M059J (cell line): ENCODE results near the gene TNPO3. TPM values are rescaled to one million over a fixed set of nuclear protein-coding genes. Genes with fewer than 3 reads are reported as not detected.
A peak's percentile ranks its signal among the peaks of the same experiment; 100 is the strongest.

Source experiments
- DNase-seq: peaks from one replicate; pipeline ENCODE4 v3.0.0-alpha.2; 2012; ENCODE audit warnings: low read depth
- total RNA-seq: library from RNA; depleted of rRNA; stranded (reverse); fragments of >200 nt; shearing (Covaris generic); gene quantifications from 2 replicates; pipeline ENCODE4 v1.2.3, GENCODE V29; 2014

TNPO3 gene
- total RNA-seq, 1 experiment from 2014 or later: 70.7 TPM

GRCh38 chr7:128939075-128939860, 115.6 kb downstream of the TNPO3 start:
- DNase-seq: no peak

DNA sequence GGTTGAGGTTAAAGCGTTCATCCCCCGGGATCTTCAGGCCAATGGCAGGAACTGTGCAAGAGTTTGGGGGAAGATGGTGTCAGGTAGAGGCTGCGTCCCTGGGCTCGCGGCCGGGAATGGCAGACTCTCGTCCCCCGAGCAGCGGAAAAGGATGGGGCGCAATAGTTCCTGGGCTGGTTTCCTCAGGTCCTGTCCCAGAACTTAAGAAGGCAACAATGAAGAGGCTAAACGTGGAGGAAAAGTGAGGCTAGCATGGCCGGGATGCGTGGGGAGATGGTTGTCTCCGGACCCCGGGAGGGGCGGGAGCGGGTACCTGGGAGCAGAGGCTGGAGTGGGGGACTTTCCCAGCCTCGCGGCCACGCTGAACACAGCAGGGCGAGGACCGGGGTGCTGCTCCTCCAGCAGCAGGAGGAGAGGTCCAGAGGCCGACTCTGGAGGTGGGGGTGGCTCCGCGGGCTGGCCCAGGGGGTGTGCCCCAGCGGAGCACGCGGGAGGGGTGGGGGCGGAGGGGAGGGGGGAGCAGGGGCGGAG, 116.3 kb downstream of the TNPO3 start:
- peak; percentile 12 for DNase-seq

DNA sequence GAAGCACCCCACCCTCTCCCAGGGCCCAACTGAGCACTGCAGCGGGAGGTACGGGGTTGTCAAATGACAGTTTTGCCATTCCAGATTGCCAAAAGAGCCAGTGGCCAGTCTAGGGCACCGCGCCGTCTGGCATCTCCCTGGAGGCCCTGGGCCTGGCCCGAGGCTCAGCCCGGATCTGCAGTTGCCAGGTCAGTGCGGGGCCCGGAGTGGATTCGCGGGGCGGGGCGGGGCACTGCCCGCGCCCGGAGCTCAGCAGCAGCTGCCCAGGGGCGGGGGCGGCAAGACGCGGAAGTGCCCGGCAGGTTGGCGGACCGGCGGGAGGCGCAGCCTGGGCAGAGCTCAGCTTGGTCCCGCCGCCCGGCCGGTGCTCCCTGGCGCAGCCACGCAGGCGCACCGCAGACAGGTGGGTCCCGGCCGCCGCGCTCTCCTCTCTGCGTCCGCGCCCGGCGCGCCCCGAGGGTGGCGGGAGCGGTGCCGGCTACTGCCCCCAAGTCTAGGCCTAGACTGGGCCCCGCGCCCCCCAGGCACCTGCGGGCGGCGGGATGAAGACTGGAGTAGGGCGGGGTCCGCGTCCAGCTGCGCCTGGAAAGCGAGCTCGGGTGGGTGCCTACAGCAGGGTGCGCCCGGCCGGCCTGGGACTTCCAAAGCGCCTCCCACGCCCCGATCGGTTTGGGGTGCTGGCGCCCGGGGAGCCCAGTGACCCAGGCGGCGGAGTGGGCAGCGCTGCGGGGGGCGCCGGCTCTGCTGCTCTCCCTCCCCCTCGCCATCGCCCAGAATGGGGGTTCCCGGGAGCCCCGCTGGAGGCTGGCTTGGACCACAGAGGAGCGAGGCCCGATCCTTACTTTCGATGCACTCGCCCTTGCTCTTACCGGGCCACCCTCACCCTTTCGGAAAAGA, 117.0 kb downstream of the TNPO3 start, which contains the start of gene IRF5:
IRF5 (plus strand) TSS at position 281 of the 897 bp plus-strand sequence. CDS start 4,155 bp downstream, outside the sequence.
- DNase-seq: peak; percentile 28

DNA sequence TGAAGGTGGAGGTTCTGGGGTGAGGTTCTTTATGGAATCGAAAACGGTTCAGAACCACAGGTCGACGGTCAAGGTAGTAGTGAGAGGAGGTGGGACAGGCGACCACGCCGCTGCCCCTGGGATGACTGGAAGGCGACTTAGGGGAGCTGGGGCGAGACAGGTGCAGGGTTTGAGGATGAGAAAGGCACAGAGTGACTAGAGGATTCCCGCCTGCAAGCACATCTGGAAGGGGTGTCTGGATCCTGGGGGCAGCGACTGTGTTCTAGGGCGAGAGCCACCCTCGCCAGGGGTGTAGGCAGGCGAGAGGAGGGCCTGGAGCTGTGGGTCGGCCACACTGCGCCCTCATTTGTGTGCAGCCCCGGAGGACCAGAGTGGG, 117.7 kb downstream of the TNPO3 start:
- no peak for DNase-seq

GRCh38 chr7:128936798-128937197, 118.1 kb downstream of the TNPO3 start:
- DNase-seq: no peak

- DNase-seq: no peak
These were observed 119.6 kb downstream of the TNPO3 start for GRCh38 chr7:128935342-128935730.

DNA sequence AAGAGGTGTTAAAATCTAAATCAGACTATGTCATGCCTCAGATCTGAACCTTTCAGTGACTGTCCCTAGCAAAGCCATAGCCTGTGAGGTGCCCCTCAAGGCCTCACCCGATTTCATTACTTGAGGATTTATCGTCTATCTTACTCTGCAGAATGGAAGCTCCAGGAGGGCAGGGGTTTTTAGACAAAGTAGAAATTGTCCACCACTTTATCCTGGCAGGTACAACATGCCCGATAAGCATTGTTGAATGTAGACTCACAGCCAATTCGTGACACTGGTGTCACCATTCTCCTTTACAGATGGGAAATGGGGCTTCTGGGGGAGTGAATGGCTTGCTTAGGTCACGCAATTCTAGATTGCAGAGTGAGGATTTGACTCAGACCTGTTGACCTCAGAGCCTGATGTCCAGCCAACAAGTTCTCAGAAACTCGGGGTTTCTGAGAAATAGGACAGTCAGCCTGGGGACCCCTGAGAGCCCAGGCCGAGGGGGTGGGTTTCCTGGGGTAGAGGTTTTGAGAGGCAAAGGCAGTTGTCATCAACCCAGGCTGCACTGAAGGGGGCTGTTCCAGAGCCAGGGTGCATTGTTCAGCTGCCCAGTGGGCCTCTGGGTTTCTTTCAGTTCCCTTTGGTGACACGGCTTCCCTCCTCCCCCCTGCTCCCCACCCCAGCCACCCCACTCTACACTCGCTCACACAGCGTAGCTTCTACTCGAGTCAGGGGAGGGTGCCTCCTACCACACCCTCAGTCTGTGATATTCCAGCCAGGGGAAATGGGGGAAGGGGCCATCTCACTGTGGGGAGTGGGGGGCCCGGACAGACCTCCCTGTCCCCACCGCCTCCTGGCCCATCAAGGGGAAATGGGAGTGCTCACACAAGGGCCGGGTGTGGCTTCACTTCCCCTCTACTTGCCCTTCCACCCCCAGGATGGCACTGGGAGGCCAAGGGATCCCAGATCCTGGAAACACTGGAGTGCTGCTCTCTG, 120.3 kb downstream of the TNPO3 start:
- DNase-seq: no peak

- DNase-seq: peak; percentile 27
These were observed 121.6 kb downstream of the TNPO3 start for GRCh38 chr7:128933180-128933891.

DNA sequence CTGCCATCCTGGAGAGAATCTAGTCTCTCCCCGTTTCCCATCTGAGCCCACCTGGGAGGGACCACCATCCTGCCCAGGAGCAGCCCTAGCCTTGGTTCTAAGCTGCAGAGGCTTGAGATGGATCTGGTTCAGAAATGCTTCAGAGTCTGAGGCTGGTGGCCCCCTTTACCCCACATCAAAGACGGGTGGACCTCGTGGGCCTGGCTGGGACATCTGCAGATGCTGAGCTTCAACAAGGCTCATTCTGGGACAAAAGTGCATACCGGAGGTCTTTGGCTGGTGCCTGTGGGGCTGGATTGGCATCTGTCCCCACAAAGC, 122.1 kb downstream of the TNPO3 start:
- no peak for DNase-seq

GRCh38 chr7:128931965-128932861, 122.7 kb downstream of the TNPO3 start:
- DNase-seq: no peak

DNA sequence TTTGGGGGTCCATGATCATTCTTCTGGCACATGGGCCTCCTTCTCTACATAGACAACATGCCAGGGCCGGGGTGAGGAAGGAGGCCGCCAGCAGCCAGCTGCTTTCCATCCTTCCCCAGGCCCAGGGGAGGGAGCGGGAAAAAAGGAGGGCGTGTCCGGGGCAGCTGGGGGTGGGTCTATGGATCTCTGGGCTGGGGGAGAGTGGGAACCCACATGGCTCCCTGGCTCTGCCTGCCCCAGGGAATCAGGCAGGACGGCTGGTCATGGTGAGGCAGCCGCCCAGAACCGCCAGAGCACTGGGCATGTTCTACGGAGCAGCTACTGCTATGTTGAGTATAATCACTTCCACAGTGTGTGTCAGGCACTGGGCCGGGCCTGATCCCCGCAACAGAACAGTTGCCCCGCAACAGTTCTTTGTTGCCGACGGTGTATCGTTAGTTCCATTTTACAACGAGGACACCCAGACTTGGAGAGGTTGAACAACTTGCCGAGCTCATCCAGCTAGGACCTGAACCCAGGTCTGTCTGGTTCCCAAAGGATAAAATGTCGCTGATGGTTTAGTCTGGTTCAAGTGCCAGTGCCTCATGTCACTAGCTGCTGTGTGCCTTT, 123.6 kb downstream of the TNPO3 start:
- no peak for DNase-seq

- no peak for DNase-seq
These were observed 125.8 kb downstream of the TNPO3 start for GRCh38 chr7:128928882-128929788.

GRCh38 chr7:128928159-128928813, 126.6 kb downstream of the TNPO3 start:
- no peak for DNase-seq

DNA sequence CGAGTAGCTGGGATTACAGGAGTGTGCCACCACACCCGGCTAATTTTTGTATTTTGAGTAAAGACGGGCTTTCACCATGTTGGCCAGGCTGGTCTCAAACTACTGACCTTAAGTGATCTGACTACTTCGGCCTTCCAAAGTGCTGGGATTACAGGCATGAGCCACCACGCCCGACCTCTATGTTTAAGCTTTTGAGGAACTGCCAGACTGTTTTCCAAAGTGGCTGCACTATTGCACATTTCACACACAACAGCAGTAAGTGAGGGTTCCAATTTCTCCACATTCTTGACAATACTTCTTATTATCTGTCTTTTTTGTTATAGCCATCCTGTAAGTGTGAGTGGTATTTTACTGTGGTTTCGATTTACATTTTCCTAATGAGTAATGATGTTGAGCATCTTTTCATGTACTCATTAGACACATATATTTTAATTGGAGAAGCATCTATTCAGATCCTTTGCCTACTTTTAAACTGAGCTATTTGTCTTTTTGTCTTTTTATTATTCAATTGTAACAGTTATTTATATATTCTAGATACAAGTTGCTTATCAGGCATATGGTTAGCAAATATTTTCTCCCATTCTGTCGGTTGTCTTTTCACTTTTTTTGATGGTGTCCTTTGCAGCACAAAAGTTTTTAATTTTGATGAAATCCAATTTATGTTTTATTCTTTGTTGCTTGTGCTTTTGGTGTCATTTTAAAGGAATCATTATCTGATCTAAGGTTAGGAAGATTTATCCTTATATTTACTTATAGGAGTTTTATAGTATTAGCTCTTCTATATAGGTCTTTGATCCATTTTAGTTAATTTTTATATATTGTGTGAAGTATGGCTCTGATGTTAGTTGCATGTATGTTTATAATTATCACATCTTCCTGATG, 130.0 kb downstream of the TNPO3 start:
- no peak for DNase-seq

- no peak for DNase-seq
These were observed 131.5 kb downstream of the TNPO3 start for GRCh38 chr7:128923411-128923800.

- no peak for DNase-seq
These were observed 132.2 kb downstream of the TNPO3 start for GRCh38 chr7:128922496-128923410.
